ENCODE data around the gene PRTN3.

The PRTN3 gene

GRCh38 chr19:810077-810855 is 30.5 kb upstream of the PRTN3 start:
- TF ChIP-seq CTCF (IDR thresholded peaks at IDR 0.05; ENCODE audit: low read depth, low read length) = no peak
- Histone ChIP-seq H3K36me3 (peaks cover 90% of the 10 kb centered on the region), H3K27ac (no peak overlapping the region), H3K4me3 (ENCODE audit: low read depth, low read length) (no peak overlapping the region), H3K9me3 (ENCODE audit: severe bottlenecking) (no peaks in the 10 kb centered on the region), H3K27me3 (ENCODE audit: insufficient read depth, low read depth, severe bottlenecking) (no peaks in the 10 kb centered on the region)
- no peak for DNase-seq

- DNase-seq = no peak
- peaks cover 86% of the 10 kb centered on the region for H3K36me3 ChIP-seq
- TF ChIP-seq CTCF (IDR thresholded peaks at IDR 0.05; ENCODE audit: low read depth, low read length) = no peak
- no peak overlapping the region for H3K4me3 ChIP-seq (ENCODE audit: low read depth, low read length)
- H3K9me3 ChIP-seq (ENCODE audit: severe bottlenecking) = no peaks in the 10 kb centered on the region
- H3K27ac ChIP-seq = no peak overlapping the region
- H3K27me3 ChIP-seq (ENCODE audit: insufficient read depth, low read depth, severe bottlenecking) = no peaks in the 10 kb centered on the region
Observed at GRCh38 chr19:810883-811489, 29.8 kb upstream of the PRTN3 start.

GRCh38 chr19:811506-812048 is 29.2 kb upstream of the PRTN3 start:
- peaks cover 80% of the 10 kb centered on the region for H3K36me3 ChIP-seq
- no peak for TF ChIP-seq CTCF (IDR thresholded peaks at IDR 0.05; ENCODE audit: low read depth, low read length)
- H3K4me3 ChIP-seq (ENCODE audit: low read depth, low read length) = no peak overlapping the region
- no peak overlapping the region for H3K27ac ChIP-seq
- H3K9me3 ChIP-seq (ENCODE audit: severe bottlenecking) = no peaks in the 10 kb centered on the region
- H3K27me3 ChIP-seq (ENCODE audit: insufficient read depth, low read depth, severe bottlenecking) = no peaks in the 10 kb centered on the region
- DNase-seq = no peak

GRCh38 chr19:812049-812746 is 28.6 kb upstream of the PRTN3 start:
- no peaks in the 10 kb centered on the region for H3K9me3 ChIP-seq (ENCODE audit: severe bottlenecking)
- H3K4me3 ChIP-seq (ENCODE audit: low read depth, low read length) = no peak overlapping the region
- DNase-seq = no peak
- TF ChIP-seq CTCF (IDR thresholded peaks at IDR 0.05; ENCODE audit: low read depth, low read length) = no peak
- no peak overlapping the region for H3K27ac ChIP-seq
- H3K27me3 ChIP-seq (ENCODE audit: insufficient read depth, low read depth, severe bottlenecking) = no peaks in the 10 kb centered on the region
- peaks cover 74% of the 10 kb centered on the region for H3K36me3 ChIP-seq

- H3K9me3 ChIP-seq (ENCODE audit: severe bottlenecking) = no peaks in the 10 kb centered on the region
- no peaks in the 10 kb centered on the region for H3K27me3 ChIP-seq (ENCODE audit: insufficient read depth, low read depth, severe bottlenecking)
- no peak overlapping the region for H3K4me3 ChIP-seq (ENCODE audit: low read depth, low read length)
- H3K27ac ChIP-seq = no peak overlapping the region
- no peak for TF ChIP-seq CTCF (IDR thresholded peaks at IDR 0.05; ENCODE audit: low read depth, low read length)
- no peak for DNase-seq
- H3K36me3 ChIP-seq = peaks cover 71% of the 10 kb centered on the region
Observed at GRCh38 chr19:812747-813218, 28.0 kb upstream of the PRTN3 start.

Data from WERI-Rb-1 (cell line).